ENCODE data around the gene PAFAH2.

DNA sequence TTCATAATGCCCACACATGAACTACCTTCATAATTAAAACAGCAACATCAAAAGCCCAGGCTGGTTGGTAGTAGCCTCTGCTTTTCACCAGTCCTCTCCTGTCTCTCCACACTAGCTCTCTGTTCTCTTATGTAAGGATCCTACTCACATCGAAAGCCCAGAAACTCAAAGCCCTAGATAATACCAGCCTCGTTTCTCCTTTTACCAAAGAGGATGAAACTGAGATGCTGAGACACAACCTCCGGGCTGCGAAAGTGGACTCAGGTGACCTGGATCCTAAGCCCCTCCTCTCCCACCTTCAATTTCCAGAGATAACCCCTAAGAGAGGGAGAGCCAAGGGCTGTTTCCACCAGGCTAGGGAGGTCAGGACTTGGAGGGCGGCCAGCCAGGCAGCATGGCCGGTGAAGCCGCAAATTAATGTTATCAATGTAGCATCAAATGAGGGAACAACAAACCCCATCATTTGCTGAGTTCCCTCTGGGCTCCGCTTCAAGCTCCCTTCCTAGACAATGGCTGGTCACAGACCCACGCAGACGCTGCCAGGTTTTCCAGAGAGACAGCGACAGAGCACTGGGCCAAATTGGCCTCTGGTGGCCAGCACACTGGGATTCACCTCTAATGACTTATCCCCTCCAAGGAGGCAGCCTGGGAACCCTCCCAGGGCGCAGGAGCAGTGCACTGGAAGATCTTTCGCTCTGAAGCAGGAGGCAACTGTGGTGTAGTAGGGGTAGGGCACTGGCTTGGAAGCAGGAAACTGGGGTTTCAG lies 70.9 kb downstream of the PAFAH2 start:
- TF ChIP-seq SP1 (IDR thresholded peaks at IDR 0.05; ENCODE audit: low read depth, low read length) (no peak), YY1 (IDR thresholded peaks at IDR 0.05; ENCODE audit: low read depth, low read length) (no peak), CHD2 (IDR thresholded peaks at IDR 0.05; ENCODE audit: low read length) (no peak), MAX (IDR thresholded peaks at IDR 0.05) (no peak), CTBP2 (IDR thresholded peaks at IDR 0.05; ENCODE audit: borderline replicate concordance, insufficient read depth, insufficient read length, low read length) (no peak), TCF12 (IDR thresholded peaks at IDR 0.05; ENCODE audit: low read depth, low read length) (no peak), EP300 (IDR thresholded peaks at IDR 0.05; ENCODE audit: borderline replicate concordance in 1 of 2, low read depth in 2 of 2, low read length in 2 of 2) (no peak), POLR2A (IDR thresholded peaks at IDR 0.05; ENCODE audit: control extremely low read depth in 1 of 2, low read depth in 2 of 2, low read length in 2 of 2) (no peak), POLR2AphosphoS5 (IDR thresholded peaks at IDR 0.05; ENCODE audit: low read depth, low read length) (no peak), ZNF274 (IDR thresholded peaks at IDR 0.05; ENCODE audit: borderline replicate concordance, extremely low read depth, low read length) (no peak), EZH2 (IDR thresholded peaks at IDR 0.05; ENCODE audit: low read depth, low read length, severe bottlenecking) (no peak)
- TF ChIP-seq, protein P1, sequence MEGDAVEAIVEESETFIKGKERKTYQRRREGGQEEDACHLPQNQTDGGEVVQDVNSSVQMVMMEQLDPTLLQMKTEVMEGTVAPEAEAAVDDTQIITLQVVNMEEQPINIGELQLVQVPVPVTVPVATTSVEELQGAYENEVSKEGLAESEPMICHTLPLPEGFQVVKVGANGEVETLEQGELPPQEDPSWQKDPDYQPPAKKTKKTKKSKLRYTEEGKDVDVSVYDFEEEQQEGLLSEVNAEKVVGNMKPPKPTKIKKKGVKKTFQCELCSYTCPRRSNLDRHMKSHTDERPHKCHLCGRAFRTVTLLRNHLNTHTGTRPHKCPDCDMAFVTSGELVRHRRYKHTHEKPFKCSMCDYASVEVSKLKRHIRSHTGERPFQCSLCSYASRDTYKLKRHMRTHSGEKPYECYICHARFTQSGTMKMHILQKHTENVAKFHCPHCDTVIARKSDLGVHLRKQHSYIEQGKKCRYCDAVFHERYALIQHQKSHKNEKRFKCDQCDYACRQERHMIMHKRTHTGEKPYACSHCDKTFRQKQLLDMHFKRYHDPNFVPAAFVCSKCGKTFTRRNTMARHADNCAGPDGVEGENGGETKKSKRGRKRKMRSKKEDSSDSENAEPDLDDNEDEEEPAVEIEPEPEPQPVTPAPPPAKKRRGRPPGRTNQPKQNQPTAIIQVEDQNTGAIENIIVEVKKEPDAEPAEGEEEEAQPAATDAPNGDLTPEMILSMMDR (IDR thresholded peaks at IDR 0.05; ENCODE audit: control extremely low read depth in 1 of 3, insufficient read depth in 1 of 3, low read depth in 1 of 3, low read length in 3 of 3): no peak
- TF ChIP-seq, protein P2, sequence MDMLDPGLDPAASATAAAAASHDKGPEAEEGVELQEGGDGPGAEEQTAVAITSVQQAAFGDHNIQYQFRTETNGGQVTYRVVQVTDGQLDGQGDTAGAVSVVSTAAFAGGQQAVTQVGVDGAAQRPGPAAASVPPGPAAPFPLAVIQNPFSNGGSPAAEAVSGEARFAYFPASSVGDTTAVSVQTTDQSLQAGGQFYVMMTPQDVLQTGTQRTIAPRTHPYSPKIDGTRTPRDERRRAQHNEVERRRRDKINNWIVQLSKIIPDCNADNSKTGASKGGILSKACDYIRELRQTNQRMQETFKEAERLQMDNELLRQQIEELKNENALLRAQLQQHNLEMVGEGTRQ (IDR thresholded peaks at IDR 0.05; ENCODE audit: low read length): no peak

All from H1 (cell line).